ENCODE results near the gene MSI2.

Gene MSI2

DNA sequence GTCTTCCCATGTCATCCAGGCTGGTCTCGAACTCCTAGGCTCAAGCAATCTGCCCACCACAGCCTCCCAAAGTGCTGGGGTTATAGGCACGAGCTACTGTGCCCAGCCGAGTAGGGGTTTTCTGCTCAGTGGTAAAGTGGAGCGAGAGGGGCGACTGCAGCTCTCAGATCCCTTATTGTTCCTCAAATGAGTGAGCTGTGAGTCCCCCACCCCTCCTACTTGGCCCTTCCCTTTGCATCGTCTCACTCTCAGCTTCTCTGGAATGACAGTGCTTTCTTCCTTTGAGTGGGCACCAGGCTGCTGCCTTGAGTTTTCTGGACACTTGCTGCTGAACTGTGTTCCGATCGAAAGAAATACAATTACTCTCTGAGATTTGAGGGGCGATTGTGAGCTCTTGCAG lies 63.5 kb downstream of the MSI2 start:
- Histone ChIP-seq H3F3A (ENCODE audit: low read depth) (no peaks in the 10 kb centered on the region), H3K9me2 (replicated peaks; ENCODE audit: low read depth, low read length) (no peaks in the 10 kb centered on the region), H3K4me1 (ENCODE audit: insufficient read depth, low read length, poor library complexity, severe bottlenecking) (no peaks in the 10 kb centered on the region), H3K9me3 (ENCODE audit: insufficient read depth, low read depth, low read length) (no peaks in the 10 kb centered on the region), H3K79me2 (ENCODE audit: insufficient read depth, low read length) (peaks cover 100% of the 10 kb centered on the region), H4K20me1 (ENCODE audit: insufficient read depth, low read length, poor library complexity, severe bottlenecking) (peaks cover 96% of the 10 kb centered on the region), H3K36me3 (ENCODE audit: insufficient read depth, low read length) (peaks cover 95% of the 10 kb centered on the region; the same call in 1 of the 2 replicates), H3K27me3 (ENCODE audit: insufficient read depth, low read length, poor library complexity, severe bottlenecking) (no peaks in the 10 kb centered on the region), H3K4me2 (ENCODE audit: low read depth, low read length, poor library complexity, severe bottlenecking) (no peak overlapping the region), H2AFZ (ENCODE audit: low read length) (no peak overlapping the region), H3K4me3 (ENCODE audit: low read length, poor library complexity, severe bottlenecking) (no peak overlapping the region), H3K9ac (ENCODE audit: low read depth, low read length, poor library complexity, severe bottlenecking) (no peak overlapping the region)
- TF ChIP-seq, protein P1, sequence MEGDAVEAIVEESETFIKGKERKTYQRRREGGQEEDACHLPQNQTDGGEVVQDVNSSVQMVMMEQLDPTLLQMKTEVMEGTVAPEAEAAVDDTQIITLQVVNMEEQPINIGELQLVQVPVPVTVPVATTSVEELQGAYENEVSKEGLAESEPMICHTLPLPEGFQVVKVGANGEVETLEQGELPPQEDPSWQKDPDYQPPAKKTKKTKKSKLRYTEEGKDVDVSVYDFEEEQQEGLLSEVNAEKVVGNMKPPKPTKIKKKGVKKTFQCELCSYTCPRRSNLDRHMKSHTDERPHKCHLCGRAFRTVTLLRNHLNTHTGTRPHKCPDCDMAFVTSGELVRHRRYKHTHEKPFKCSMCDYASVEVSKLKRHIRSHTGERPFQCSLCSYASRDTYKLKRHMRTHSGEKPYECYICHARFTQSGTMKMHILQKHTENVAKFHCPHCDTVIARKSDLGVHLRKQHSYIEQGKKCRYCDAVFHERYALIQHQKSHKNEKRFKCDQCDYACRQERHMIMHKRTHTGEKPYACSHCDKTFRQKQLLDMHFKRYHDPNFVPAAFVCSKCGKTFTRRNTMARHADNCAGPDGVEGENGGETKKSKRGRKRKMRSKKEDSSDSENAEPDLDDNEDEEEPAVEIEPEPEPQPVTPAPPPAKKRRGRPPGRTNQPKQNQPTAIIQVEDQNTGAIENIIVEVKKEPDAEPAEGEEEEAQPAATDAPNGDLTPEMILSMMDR (conservative IDR thresholded peaks at IDR 0.05; ENCODE audit: low read length) = no peak
- TF ChIP-seq EZH2phosphoT487 (IDR thresholded peaks at IDR 0.05; ENCODE audit: borderline replicate concordance) = no peak

DNA sequence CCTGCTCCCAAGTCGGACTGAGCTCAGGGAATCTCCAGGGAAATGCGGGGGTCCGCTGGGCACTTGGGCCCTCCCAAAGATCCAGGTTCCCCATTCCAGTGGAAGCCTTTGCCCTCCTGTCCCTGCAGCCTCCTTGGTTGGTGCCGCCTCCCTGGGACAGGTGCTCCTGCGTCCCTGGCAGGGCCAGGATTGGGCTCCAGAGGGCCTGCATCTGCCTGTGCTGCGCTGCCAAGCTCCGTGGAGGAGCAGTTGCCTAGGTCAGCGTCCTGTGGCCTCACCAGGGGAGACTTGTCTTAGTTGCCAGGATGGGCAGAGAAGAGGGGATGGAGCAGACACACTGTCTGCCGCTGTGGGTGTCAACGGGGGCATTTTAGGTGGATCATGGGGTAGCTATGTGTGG lies 67.1 kb downstream of the MSI2 start:
- peaks cover 99% of the 10 kb centered on the region for H4K20me1 ChIP-seq (ENCODE audit: insufficient read depth, low read length, poor library complexity, severe bottlenecking)
- H3K4me1 ChIP-seq (ENCODE audit: insufficient read depth, low read length, poor library complexity, severe bottlenecking) = peaks cover 12% of the 10 kb centered on the region

DNA sequence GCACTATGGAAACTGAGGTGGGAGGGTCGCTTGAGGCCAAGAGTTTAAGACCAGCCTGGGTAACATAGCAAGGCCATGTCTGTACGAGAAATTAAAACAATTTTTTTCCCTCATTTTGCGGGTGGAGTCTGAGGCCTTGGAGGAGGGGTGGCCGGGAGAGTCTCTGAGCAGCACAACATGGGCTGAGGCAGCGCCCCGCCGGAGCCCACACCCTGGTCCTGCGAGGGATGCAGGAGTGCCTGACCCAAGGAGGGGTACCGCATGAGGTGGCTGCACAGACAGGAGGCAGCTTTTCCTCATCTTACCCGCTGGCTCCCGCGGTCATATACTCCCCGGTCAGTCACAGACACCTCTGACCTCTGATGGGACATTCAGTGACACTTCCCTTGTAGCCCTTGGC lies 67.7 kb downstream of the MSI2 start:
- TF ChIP-seq EZH2phosphoT487 (IDR thresholded peaks at IDR 0.05; ENCODE audit: borderline replicate concordance) = no peak
- TF ChIP-seq, protein P1 (conservative IDR thresholded peaks at IDR 0.05; ENCODE audit: low read length) = no peak
- Histone ChIP-seq H3K27me3 (ENCODE audit: insufficient read depth, low read length, poor library complexity, severe bottlenecking) (no peaks in the 10 kb centered on the region), H3K4me1 (ENCODE audit: insufficient read depth, low read length, poor library complexity, severe bottlenecking) (peaks cover 12% of the 10 kb centered on the region), H3K4me3 (ENCODE audit: low read length, poor library complexity, severe bottlenecking) (no peak overlapping the region), H4K20me1 (ENCODE audit: insufficient read depth, low read length, poor library complexity, severe bottlenecking) (peaks cover 99% of the 10 kb centered on the region), H3K9ac (ENCODE audit: low read depth, low read length, poor library complexity, severe bottlenecking) (no peak overlapping the region), H3K9me2 (replicated peaks; ENCODE audit: low read depth, low read length) (no peaks in the 10 kb centered on the region), H3K4me2 (ENCODE audit: low read depth, low read length, poor library complexity, severe bottlenecking) (no peak overlapping the region), H3K9me3 (ENCODE audit: insufficient read depth, low read depth, low read length) (no peaks in the 10 kb centered on the region), H3F3A (ENCODE audit: low read depth) (no peaks in the 10 kb centered on the region), H3K36me3 (ENCODE audit: insufficient read depth, low read length) (peaks cover 93% of the 10 kb centered on the region; the same call in 1 of the 2 replicates), H3K79me2 (ENCODE audit: insufficient read depth, low read length) (peaks cover 100% of the 10 kb centered on the region), H2AFZ (ENCODE audit: low read length) (no peak overlapping the region)

More for the DNA sequence above, 67.1 kb downstream of the MSI2 start:
- H3K27me3 ChIP-seq (ENCODE audit: insufficient read depth, low read length, poor library complexity, severe bottlenecking) = no peaks in the 10 kb centered on the region
- no peaks in the 10 kb centered on the region for H3F3A ChIP-seq (ENCODE audit: low read depth)
- no peaks in the 10 kb centered on the region for H3K9me2 ChIP-seq (replicated peaks; ENCODE audit: low read depth, low read length)
- H3K4me2 ChIP-seq (ENCODE audit: low read depth, low read length, poor library complexity, severe bottlenecking) = no peak overlapping the region
- H3K9ac ChIP-seq (ENCODE audit: low read depth, low read length, poor library complexity, severe bottlenecking) = no peak overlapping the region
- H3K4me3 ChIP-seq (ENCODE audit: low read length, poor library complexity, severe bottlenecking) = no peak overlapping the region
- TF ChIP-seq, protein P1 (conservative IDR thresholded peaks at IDR 0.05; ENCODE audit: low read length) = no peak
- no peak for TF ChIP-seq EZH2phosphoT487 (IDR thresholded peaks at IDR 0.05; ENCODE audit: borderline replicate concordance)
- H3K36me3 ChIP-seq (ENCODE audit: insufficient read depth, low read length) = peaks cover 98% of the 10 kb centered on the region; the same call in 1 of the 2 replicates
- H2AFZ ChIP-seq (ENCODE audit: low read length) = no peak overlapping the region
- H3K9me3 ChIP-seq (ENCODE audit: insufficient read depth, low read depth, low read length) = no peaks in the 10 kb centered on the region
- peaks cover 100% of the 10 kb centered on the region for H3K79me2 ChIP-seq (ENCODE audit: insufficient read depth, low read length)
